Vagina (tissue), 2 donors: Measurements from ENCODE around the gene VIM.

Experiments used
- CTCF ChIP-seq, 3 experiments: fragments of 450-650 bp in 2 of 3; fragments of 200-600 bp in 1 of 3; sonication (generic) in 1 of 3; IDR thresholded peaks; one replicate each; pipeline ENCODE4 v1.5.1; 2017 to 2019; ENCODE audit warnings: antibody characterized with exemption in 3 of 3, mild to moderate bottlenecking in 2 of 3, moderate library complexity in 2 of 3
- POLR2A ChIP-seq, 2 donors: fragments of 450-650 bp; IDR thresholded peaks; one replicate each; pipeline ENCODE4 v1.6.1; 2017; ENCODE audit warnings: antibody characterized with exemption in 2 of 2, mild to moderate bottlenecking in 2 of 2, moderate library complexity in 2 of 2

GRCh38 chr10:17222329-17222728 lies 5.7 kb upstream of the VIM start:
- TF ChIP-seq CTCF (IDR thresholded peaks at IDR 0.05) (no peak), POLR2A (IDR thresholded peaks at IDR 0.05) (no peak)
